Heart left ventricle (tissue), 13 donors: ENCODE measurements around the gene DENND1B.

Experiments used
- POLR2A ChIP-seq, 2 donors: fragments of 450-650 bp; IDR thresholded peaks; one replicate each; pipeline ENCODE4 v1.6.1; 2017; ENCODE audit warnings: antibody characterized with exemption in 2 of 2, mild to moderate bottlenecking in 2 of 2, moderate library complexity in 2 of 2
- TF ChIP-seq, protein P1 (sequence below), 12 donors: fragments of 200-600 bp; sonication (generic) in 4 of 12; IDR thresholded peaks; one replicate each; pipeline versions ENCODE4 v1.5.0 to v1.8.0; 2018 to 2022; ENCODE audit warnings: antibody characterized with exemption in 12 of 12, mild to moderate bottlenecking in 5 of 12
- donor health status: ischemic (EF 13 %, LVEDD 7.1; RV severe dilation, severe dysfunction).
- donor health status: DM: no; HTN: yes; CAD: no.
- donor health status: DM: no; HTN: no; CAD: no.
- donor health status: ischemic (EF 25% LVEDD 6.9; RV normal size, moderate dysfunction).
- donor health status: ischemic (EF 25% LVEDD 5.7; RV mildly dilated, moderate dysfunction).
- donor health status: ischemic (EF 35%, LVEDD 5.7; RV mildly dilated, moderate dysfunction).
- donor health status: nonischemic (EF 11% LVEDD 7.7; RV severe dilation, severe dysfunction).
- donor health status: DM: yes; HTN: yes; CAD: no.
- donor health status: PGD.
- donor health status: ischemic (EF 29% LVEDD 5.4; RV normal size, mild dysfunction).
- donor health status: nonischemic (EF 23%, LVEDD 6.1; RV moderate dilation, normal function).

DNA sequence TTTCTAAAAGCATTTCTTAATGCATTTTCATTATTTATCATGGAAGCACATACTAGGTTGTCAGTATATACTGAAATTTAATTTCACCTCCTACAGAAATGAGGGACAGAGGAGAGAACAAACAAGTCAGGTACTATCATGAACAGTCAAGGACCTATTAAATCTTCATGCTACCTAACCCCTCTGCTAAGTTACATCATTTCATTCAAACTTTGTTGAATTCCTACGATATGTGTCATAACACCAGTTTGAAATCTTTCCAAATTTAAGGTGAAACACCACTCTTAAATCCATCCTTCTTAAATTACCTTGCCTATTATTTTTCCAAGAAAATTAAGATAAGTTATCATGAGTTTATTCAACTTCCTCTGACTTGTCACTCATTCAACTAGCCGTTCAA lies 78.9 kb downstream of the DENND1B start:
- TF ChIP-seq, protein P1, sequence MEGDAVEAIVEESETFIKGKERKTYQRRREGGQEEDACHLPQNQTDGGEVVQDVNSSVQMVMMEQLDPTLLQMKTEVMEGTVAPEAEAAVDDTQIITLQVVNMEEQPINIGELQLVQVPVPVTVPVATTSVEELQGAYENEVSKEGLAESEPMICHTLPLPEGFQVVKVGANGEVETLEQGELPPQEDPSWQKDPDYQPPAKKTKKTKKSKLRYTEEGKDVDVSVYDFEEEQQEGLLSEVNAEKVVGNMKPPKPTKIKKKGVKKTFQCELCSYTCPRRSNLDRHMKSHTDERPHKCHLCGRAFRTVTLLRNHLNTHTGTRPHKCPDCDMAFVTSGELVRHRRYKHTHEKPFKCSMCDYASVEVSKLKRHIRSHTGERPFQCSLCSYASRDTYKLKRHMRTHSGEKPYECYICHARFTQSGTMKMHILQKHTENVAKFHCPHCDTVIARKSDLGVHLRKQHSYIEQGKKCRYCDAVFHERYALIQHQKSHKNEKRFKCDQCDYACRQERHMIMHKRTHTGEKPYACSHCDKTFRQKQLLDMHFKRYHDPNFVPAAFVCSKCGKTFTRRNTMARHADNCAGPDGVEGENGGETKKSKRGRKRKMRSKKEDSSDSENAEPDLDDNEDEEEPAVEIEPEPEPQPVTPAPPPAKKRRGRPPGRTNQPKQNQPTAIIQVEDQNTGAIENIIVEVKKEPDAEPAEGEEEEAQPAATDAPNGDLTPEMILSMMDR (IDR thresholded peaks at IDR 0.05), result no peak
- no peak for TF ChIP-seq POLR2A (IDR thresholded peaks at IDR 0.05)
